OCI-LY7 (cell line): ENCODE data around the gene VAC14. TPM values are rescaled to one million over a fixed set of nuclear protein-coding genes. Genes with fewer than 3 reads are reported as not detected.

ENCODE experiments used
- BruUV-seq: library from RNA; stranded (reverse); fragments of 400-500 nt; replicated peaks from 2 replicates; lab custom pipeline; 2021; lab: Mats Ljungman, UMichigan
- CTCF ChIA-PET: fragments of 300-600 bp; sonication (Branson Sonifier 250); formaldehyde crosslinking; loops from one replicate; lab custom pipeline; 2022; ENCODE audit warnings: antibody characterized with exemption; ENCODE audit not compliant: unreplicated experiment; lab: Charles Lee
- POLR2A ChIA-PET: fragments of 300-600 bp; sonication (Branson Sonifier 250); formaldehyde crosslinking; loops from one replicate; lab custom pipeline; 2022; ENCODE audit warnings: antibody characterized with exemption; lab: Charles Lee
- DNase-seq: peaks from one replicate; pipeline ENCODE4 v3.0.0-alpha.2; 2015; ENCODE audit warnings: low spot score
- H2AFZ ChIP-seq: fragments of 200-600 bp; sonication (generic), shearing (Covaris generic); 2 replicates; pipeline ENCODE4 v1.6.1; 2014; ENCODE audit warnings: mild to moderate bottlenecking, antibody characterized with exemption, low read length, moderate library complexity
- H3K27ac ChIP-seq: fragments of 200-600 bp; sonication (generic); 2 replicates; pipeline ENCODE4 v1.5.1; 2014; ENCODE audit warnings: mixed run types, low read depth, mild to moderate bottlenecking, moderate library complexity, low read length, inconsistent platforms; ENCODE audit not compliant: poor library complexity, severe bottlenecking
- H3K36me3 ChIP-seq: fragments of 200-600 bp; sonication (generic); 2 replicates; pipeline ENCODE4 v1.6.1; 2014; ENCODE audit warnings: mild to moderate bottlenecking, antibody characterized with exemption, low read length, moderate library complexity, mixed read lengths; ENCODE audit not compliant: insufficient read depth
- H3K4me1 ChIP-seq: fragments of 200-600 bp; sonication (generic); 2 replicates; pipeline ENCODE4 v1.5.1; 2014; ENCODE audit warnings: mild to moderate bottlenecking, low read length; ENCODE audit not compliant: insufficient read depth, poor library complexity, severe bottlenecking
- H3K4me2 ChIP-seq: fragments of 200-600 bp; sonication (generic); 2 replicates; pipeline ENCODE4 v1.6.1; 2014; ENCODE audit warnings: mild to moderate bottlenecking, low read length
- H3K4me3 ChIP-seq: fragments of 200-600 bp; sonication (generic); 2 replicates; pipeline ENCODE4 v1.5.1; 2014; ENCODE audit warnings: mild to moderate bottlenecking, low read depth, low read length; ENCODE audit not compliant: poor library complexity, severe bottlenecking
- H3K79me2 ChIP-seq: fragments of 200-600 bp; sonication (generic); 2 replicates; pipeline ENCODE4 v1.6.1; 2016; ENCODE audit warnings: low read depth, mild to moderate bottlenecking, low read length, moderate library complexity, mixed read lengths; ENCODE audit not compliant: insufficient read depth
- H3K9me2 ChIP-seq: fragments of 200-600 bp; sonication (generic); 2 replicates; pipeline ENCODE4 v1.6.1; 2016; ENCODE audit warnings: mild to moderate bottlenecking, low read length, mixed read lengths; ENCODE audit not compliant: insufficient read depth
- H3K9me3 ChIP-seq: fragments of 200-600 bp; sonication (generic); 2 replicates; pipeline ENCODE4 v1.6.1; 2014; ENCODE audit warnings: mild to moderate bottlenecking, mixed run types, low read length, mixed read lengths
- H4K20me1 ChIP-seq: fragments of 200-600 bp; sonication (generic); 2 replicates; pipeline ENCODE4 v1.6.1; 2014; ENCODE audit warnings: mild to moderate bottlenecking, antibody characterized with exemption, low read length, moderate library complexity, mixed read lengths; ENCODE audit not compliant: insufficient read depth
- CTCF ChIP-seq: fragments of 200-600 bp; sonication (generic); conservative IDR thresholded peaks from 2 replicates; pipeline ENCODE4 v1.5.1; 2014; ENCODE audit warnings: mild to moderate bottlenecking, antibody characterized with exemption, low read length, moderate library complexity, mixed read lengths
- EZH2phosphoT487 ChIP-seq: fragments of 200-600 bp; sonication (generic); IDR thresholded peaks from 2 replicates; pipeline ENCODE4 v1.6.1; 2018; ENCODE audit warnings: low read depth, borderline replicate concordance, mild to moderate bottlenecking, mixed run types, antibody characterized with exemption, low read length, moderate library complexity, mixed read lengths
- intact Hi-C: fragments of 100-400 bp; cut with micrococcal nuclease; formaldehyde crosslinking; loops from one replicate; pipeline ENCODE4 v1.10.0; 2022; ENCODE audit not compliant: unreplicated experiment
- total RNA-seq, 2 experiments: library from RNA; depleted of rRNA in 1 of 2; stranded (reverse); fragments of >200 nt in 1 of 2; shearing (Covaris generic) in 1 of 2; gene quantifications; 2 replicates each; pipeline ENCODE4 v1.2.3, GENCODE V29; 2014 to 2022

The VAC14 gene
- total RNA-seq, 2 experiments from 2014 or later: 37.6 to 43.1 TPM

- POLR2A ChIA-PET: interaction anchor here (0.6 kb wide), 1 partner anchor 1108 kb away, joined by 3 read pairs; no protein-coding TSS in a partner anchor
- peaks cover 13% of the 10 kb centered on the region for H3K36me3 ChIP-seq
- no peak overlapping the region for H3K4me3 ChIP-seq
- H3K4me1 ChIP-seq: no peaks in the 10 kb centered on the region
- intact Hi-C loops: no loop called here
- H3K9me3 ChIP-seq: no peaks in the 10 kb centered on the region
- H2AFZ ChIP-seq: no peak overlapping the region
- no peak for DNase-seq
- CTCF ChIA-PET: no interaction called here
- no peaks in the 10 kb centered on the region for H3K9me2 ChIP-seq
- TF ChIP-seq CTCF (no peak), EZH2phosphoT487 (no peak)
- no peak overlapping the region for H3K27ac ChIP-seq
- BruUV-seq: no TSS peak
- no peaks in the 10 kb centered on the region for H3K79me2 ChIP-seq
- no peak overlapping the region for H3K4me2 ChIP-seq
- H4K20me1 ChIP-seq: no peaks in the 10 kb centered on the region
Measured at GRCh38 chr16:70721202-70721963, 79.6 kb downstream of the VAC14 start.

DNA sequence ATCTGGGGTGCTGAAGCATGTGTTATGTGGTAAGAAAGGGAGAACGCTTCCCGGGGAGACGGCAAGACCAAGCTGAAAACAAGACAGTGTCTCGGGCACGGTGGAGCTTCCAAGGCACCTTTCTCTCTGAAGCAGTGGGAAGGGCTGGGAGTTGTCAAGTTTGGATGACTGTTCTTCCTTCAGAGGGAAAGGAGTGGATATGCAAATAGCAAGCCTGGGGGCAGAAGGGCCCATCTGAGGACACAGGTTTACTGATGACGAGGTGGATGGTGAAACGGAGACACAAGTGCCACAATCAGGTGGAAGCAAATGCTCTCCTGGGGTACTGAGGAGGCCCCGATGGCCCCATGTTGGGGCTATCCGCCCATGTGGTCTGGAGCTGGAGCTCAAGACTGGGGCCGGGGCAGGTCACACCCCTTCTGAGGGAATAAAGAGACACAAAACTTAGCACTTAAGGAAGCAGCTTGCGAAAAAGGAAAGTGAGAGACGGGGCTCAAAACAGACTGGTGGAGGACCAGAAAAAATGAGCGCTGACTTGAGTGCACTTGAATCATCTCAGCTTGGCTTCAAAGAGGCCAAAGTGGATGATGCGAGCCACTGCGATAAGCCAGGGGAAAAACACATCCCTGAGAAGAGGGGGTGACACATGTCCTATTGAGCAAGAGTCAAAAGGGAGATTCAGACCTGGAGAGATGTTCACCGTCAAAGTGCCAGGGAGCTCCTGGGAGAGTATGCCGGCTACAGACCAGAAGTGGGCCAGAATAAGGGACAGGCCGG lies 80.3 kb downstream of the VAC14 start:
- DNase-seq: no peak
- H3K27ac ChIP-seq: no peak overlapping the region
- ChIA-PET POLR2A (interaction anchor here (0.6 kb wide), 1 partner anchor 1108 kb away, joined by 3 read pairs; no protein-coding TSS in a partner anchor), CTCF (no interaction called here)
- intact Hi-C loops: no loop called here
- no peak overlapping the region for H2AFZ ChIP-seq
- no peaks in the 10 kb centered on the region for H3K9me2 ChIP-seq
- H3K9me3 ChIP-seq: no peaks in the 10 kb centered on the region
- H3K36me3 ChIP-seq: peaks cover 12% of the 10 kb centered on the region
- no peaks in the 10 kb centered on the region for H4K20me1 ChIP-seq
- H3K4me2 ChIP-seq: no peak overlapping the region
- H3K4me1 ChIP-seq: no peaks in the 10 kb centered on the region
- H3K79me2 ChIP-seq: no peaks in the 10 kb centered on the region
- TF ChIP-seq EZH2phosphoT487 (no peak), CTCF (no peak)
- no TSS peak for BruUV-seq
- H3K4me3 ChIP-seq: no peak overlapping the region
